Inferior parietal cortex (tissue), 1 donor: Measurements from ENCODE around the gene MXI1.

Source experiments
- DNase-seq: peaks from one replicate; pipeline ENCODE4 v3.0.0-alpha.2; 2016; ENCODE audit errors: extremely low spot score

Gene MXI1

GRCh38 chr10:110207011-110207804 is at the start of gene MXI1:
TSS of gene MXI1 (plus strand) at chr10:110207605. CDS start at chr10:110207809, 204 bp downstream.
- DNase-seq, result peak; percentile 2

GRCh38 chr10:110158051-110159005 is 49.1 kb upstream of the MXI1 start:
- no peak for DNase-seq

- DNase-seq, result no peak
These were observed 47.3 kb upstream of the MXI1 start for GRCh38 chr10:110160081-110160480.

- DNase-seq, result no peak
These were observed 46.9 kb upstream of the MXI1 start for GRCh38 chr10:110160522-110160921.

- no peak for DNase-seq
These were observed 44.7 kb upstream of the MXI1 start for GRCh38 chr10:110162741-110163145.

GRCh38 chr10:110163192-110163773 is 44.1 kb upstream of the MXI1 start:
- DNase-seq, result no peak

- no peak for DNase-seq
These were observed 43.6 kb upstream of the MXI1 start for GRCh38 chr10:110163841-110164240.

- no peak for DNase-seq
These were observed 42.2 kb upstream of the MXI1 start for GRCh38 chr10:110165239-110165638.

GRCh38 chr10:110167149-110167548 is 40.3 kb upstream of the MXI1 start:
- no peak for DNase-seq

GRCh38 chr10:110168601-110169481 is 38.6 kb upstream of the MXI1 start:
- DNase-seq, result no peak

GRCh38 chr10:110169586-110169985 is 37.8 kb upstream of the MXI1 start:
- DNase-seq, result no peak

GRCh38 chr10:110170142-110170971 is 37.0 kb upstream of the MXI1 start:
- DNase-seq, result no peak

- DNase-seq, result no peak
These were observed 36.4 kb upstream of the MXI1 start for GRCh38 chr10:110171032-110171431.

GRCh38 chr10:110172155-110172554 is 35.2 kb upstream of the MXI1 start:
- no peak for DNase-seq

- DNase-seq, result no peak
These were observed 33.2 kb upstream of the MXI1 start for GRCh38 chr10:110174201-110174600.

- no peak for DNase-seq
These were observed 32.6 kb upstream of the MXI1 start for GRCh38 chr10:110174816-110175215.

- DNase-seq, result no peak
These were observed 32.0 kb upstream of the MXI1 start for GRCh38 chr10:110175406-110175805.

GRCh38 chr10:110176141-110177030 is 31.0 kb upstream of the MXI1 start:
- DNase-seq, result no peak

- no peak for DNase-seq
These were observed 28.2 kb upstream of the MXI1 start for GRCh38 chr10:110179220-110179619.
